IMR-90 (cell line): ENCODE measurements around the gene LYRM9.
"Not testable (repeated sequence)": the region's sequence is repeated elsewhere in the genome, so short reads cannot be mapped to it uniquely, and the experiment has no call there.

ENCODE experiments used
- BHLHE40 ChIP-seq: fragments of 150-350 bp; IDR thresholded peaks from 2 replicates; pipeline ENCODE4 v1.6.1; 2016; ENCODE audit warnings: mild to moderate bottlenecking, low read depth, low read length
- POLR2A ChIP-seq: IDR thresholded peaks from 2 replicates; pipeline ENCODE4 v1.6.1; 2012; ENCODE audit warnings: mild to moderate bottlenecking, low read depth, low read length
- RAD21 ChIP-seq: IDR thresholded peaks from 2 replicates; pipeline ENCODE4 v1.6.1; 2012; ENCODE audit warnings: low read length, improper control_type of control experiment
- RCOR1 ChIP-seq: IDR thresholded peaks from 2 replicates; pipeline ENCODE4 v1.6.1; 2012; ENCODE audit warnings: mild to moderate bottlenecking, low read length, improper control_type of control experiment; ENCODE audit not compliant: insufficient replicate concordance
- TF ChIP-seq, protein P1 (sequence below): conservative IDR thresholded peaks from 2 replicates; pipeline ENCODE4 v1.5.1; 2012; ENCODE audit warnings: mild to moderate bottlenecking, low read depth, low read length, improper control_type of control experiment

DNA sequence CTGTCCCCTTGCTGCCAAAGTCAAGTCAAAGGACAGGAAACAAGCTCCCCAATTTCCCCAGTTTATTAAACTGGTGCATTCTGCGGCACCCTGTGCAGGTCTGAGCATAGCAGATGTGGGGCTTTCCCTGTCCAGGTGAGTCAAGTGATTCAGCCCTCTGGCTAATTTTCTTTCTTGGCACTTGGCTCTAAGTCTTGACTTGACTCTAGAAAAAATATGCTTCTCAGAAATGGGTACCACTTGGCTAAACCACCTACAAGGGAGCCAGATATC lies 52.8 kb downstream of the LYRM9 start:
- TF ChIP-seq, protein P1, sequence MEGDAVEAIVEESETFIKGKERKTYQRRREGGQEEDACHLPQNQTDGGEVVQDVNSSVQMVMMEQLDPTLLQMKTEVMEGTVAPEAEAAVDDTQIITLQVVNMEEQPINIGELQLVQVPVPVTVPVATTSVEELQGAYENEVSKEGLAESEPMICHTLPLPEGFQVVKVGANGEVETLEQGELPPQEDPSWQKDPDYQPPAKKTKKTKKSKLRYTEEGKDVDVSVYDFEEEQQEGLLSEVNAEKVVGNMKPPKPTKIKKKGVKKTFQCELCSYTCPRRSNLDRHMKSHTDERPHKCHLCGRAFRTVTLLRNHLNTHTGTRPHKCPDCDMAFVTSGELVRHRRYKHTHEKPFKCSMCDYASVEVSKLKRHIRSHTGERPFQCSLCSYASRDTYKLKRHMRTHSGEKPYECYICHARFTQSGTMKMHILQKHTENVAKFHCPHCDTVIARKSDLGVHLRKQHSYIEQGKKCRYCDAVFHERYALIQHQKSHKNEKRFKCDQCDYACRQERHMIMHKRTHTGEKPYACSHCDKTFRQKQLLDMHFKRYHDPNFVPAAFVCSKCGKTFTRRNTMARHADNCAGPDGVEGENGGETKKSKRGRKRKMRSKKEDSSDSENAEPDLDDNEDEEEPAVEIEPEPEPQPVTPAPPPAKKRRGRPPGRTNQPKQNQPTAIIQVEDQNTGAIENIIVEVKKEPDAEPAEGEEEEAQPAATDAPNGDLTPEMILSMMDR, result not testable (repeated sequence)
- not testable (repeated sequence) for TF ChIP-seq BHLHE40, POLR2A, RAD21, RCOR1
